ENCODE measurements around the gene ATOH8. TPM values are rescaled to one million over a fixed set of nuclear protein-coding genes. Genes with fewer than 3 reads are reported as not detected.

The ATOH8 gene, protein sequence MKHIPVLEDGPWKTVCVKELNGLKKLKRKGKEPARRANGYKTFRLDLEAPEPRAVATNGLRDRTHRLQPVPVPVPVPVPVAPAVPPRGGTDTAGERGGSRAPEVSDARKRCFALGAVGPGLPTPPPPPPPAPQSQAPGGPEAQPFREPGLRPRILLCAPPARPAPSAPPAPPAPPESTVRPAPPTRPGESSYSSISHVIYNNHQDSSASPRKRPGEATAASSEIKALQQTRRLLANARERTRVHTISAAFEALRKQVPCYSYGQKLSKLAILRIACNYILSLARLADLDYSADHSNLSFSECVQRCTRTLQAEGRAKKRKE
- 10 to 100 TPM in 2 of 4 donors, 1 to 10 TPM in 2; 2.0 to 24.6 (median 7.6) TPM for total RNA-seq

DNA sequence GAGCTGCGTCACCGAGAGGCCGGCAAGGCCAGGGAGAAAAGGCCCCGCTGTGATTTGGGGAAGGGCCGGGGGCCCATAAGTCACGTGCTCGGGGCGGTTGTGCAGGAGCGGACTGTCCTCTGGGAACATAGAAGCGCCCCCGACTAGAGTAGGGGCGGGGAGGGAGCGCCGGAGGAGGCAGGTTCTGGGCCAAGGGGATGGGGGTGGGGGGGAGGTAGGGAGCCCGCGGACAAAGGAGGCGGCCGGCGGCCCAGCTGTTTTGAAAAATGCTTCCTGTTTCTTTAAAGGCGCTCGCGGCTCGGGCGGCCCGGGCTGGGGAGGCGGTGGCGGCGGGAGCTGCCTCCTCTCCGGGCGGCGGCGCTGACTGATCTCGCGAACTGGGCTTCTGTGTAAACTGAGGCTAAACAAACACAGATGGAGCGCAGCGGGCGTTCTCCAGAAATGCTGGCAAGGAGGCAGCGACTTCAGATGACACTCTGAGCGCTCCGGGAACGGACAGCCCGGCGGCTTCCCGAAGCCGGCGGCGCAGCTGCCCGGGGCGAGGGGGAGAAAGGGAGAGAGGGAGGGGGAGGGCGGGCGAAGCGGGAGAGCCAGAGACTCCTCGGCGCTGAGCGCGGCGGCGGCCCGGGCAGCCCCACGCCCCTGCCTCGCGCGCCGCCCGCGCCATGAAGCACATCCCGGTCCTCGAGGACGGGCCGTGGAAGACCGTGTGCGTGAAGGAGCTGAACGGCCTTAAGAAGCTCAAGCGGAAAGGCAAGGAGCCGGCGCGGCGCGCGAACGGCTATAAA lies at the start of gene ATOH8:
TSS of gene ATOH8 (plus strand) at position 467 of the 788 bp plus-strand sequence. CDS start at position 666, 199 bp downstream.
- Histone ChIP-seq H3K27ac (peak within 1 kb of the TSS; percentile 65 to 90 (median 80)), H3K36me3 (no peaks in the 10 kb centered on the region), H3K4me1 (peaks cover 19 to 100% (median 44%) of the 10 kb centered on the region in 3 donors), H3K9me3 (no peaks in the 10 kb centered on the region), H3K27me3 (peaks cover 0 to 81% (median 2%) of the 10 kb centered on the region in 4 donors), H3K4me3 (peak within 1 kb of the TSS; percentile 39 to 92 (median 66))
- peak in 2 of 4 donors; percentile 26 to 46 for TF ChIP-seq POLR2A (IDR thresholded peaks at IDR 0.05)
- TF ChIP-seq, protein P1, sequence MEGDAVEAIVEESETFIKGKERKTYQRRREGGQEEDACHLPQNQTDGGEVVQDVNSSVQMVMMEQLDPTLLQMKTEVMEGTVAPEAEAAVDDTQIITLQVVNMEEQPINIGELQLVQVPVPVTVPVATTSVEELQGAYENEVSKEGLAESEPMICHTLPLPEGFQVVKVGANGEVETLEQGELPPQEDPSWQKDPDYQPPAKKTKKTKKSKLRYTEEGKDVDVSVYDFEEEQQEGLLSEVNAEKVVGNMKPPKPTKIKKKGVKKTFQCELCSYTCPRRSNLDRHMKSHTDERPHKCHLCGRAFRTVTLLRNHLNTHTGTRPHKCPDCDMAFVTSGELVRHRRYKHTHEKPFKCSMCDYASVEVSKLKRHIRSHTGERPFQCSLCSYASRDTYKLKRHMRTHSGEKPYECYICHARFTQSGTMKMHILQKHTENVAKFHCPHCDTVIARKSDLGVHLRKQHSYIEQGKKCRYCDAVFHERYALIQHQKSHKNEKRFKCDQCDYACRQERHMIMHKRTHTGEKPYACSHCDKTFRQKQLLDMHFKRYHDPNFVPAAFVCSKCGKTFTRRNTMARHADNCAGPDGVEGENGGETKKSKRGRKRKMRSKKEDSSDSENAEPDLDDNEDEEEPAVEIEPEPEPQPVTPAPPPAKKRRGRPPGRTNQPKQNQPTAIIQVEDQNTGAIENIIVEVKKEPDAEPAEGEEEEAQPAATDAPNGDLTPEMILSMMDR (IDR thresholded peaks at IDR 0.05), result no peak
- no peak for DNase-seq
- intact Hi-C loops (cut with DNase I), result loop anchor here (10.0 kb wide), 1 partner anchor 51 kb away; no protein-coding TSS in a partner anchor
- 0% methylated on average over 2 to 13 of the region's 81 CpGs for WGBS, 2 donors

DNA sequence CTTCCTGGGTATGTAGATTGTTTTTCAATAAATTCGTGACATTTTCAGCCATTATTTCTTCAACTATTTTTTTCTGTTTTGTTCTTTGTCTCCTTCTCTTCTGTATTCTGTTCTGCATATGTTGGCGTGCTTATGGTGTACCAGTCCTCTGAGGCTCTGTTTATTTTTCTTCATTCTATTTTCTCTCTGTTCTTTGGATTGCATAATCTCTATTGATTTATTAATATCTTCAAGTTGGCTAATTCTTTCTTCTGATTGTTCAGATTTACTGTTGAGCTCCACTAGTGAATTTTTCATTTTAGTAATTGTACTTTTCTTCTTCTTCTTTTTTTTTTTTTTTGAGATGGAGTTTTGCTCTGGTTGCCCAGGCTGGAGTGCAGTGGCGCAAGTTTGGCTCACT lies 49.8 kb upstream of the ATOH8 start:
- Histone ChIP-seq H3K36me3 (no peaks in the 10 kb centered on the region), H3K27me3 (no peaks in the 10 kb centered on the region), H3K9me3 (no peaks in the 10 kb centered on the region), H3K4me3 (no peak overlapping the region), H3K4me1 (peaks cover 4 to 41% (median 20%) of the 10 kb centered on the region in 3 donors), H3K27ac (no peak overlapping the region)
- TF ChIP-seq, protein P1 (IDR thresholded peaks at IDR 0.05), result no peak
- no peak for TF ChIP-seq POLR2A (IDR thresholded peaks at IDR 0.05)
- intact Hi-C loops (cut with DNase I), result no loop called here
- DNase-seq, result no peak
- WGBS, 2 donors, result 77 to 88% methylated on average over 3 of the region's 3 CpGs

DNA sequence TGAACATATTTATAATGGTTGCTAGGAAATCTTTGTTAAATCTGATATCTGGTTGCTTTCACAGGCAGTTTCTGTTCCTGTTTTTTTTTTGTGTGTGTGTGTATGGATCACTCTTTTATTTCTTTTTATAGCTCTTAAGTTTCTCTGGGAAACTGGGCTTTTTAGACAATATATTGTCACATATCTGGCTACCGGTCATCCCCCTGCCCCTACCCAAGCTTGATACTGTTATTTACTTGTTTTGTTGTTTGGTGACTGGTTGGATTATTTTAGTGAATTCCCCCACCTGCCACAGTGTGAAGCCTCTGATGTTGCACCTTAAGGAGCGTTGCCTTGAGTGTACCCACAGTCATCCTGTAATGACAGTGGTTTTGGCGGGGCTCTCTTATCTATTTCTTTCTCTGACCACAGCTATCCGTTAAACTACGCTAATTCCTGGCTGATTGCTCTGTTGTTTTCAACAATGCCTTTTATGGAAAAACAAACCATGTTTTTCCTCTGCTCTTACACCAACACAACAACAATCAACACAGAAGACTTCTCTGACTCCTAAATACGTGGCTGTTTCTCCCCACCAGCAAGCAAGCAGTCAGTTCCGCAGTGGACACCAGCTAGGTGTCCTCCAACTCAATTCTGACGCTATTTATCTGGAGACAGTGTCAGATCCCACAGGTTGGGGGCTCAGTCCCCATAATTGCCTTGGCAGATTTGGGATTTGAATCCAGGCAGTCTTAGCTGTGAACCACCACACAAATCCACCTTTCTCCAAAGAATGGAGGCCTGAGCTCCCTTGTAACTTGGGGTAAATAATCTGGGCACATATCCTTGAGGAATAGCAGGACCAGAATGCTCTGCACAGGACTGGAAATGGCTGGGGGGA lies 48.8 kb upstream of the ATOH8 start:
- Histone ChIP-seq H3K4me3 (no peak overlapping the region), H3K9me3 (no peaks in the 10 kb centered on the region), H3K4me1 (peaks cover 6 to 51% (median 25%) of the 10 kb centered on the region in 3 donors), H3K27ac (peak overlapping the region; percentile 32 to 83 (median 72)), H3K27me3 (no peaks in the 10 kb centered on the region), H3K36me3 (no peaks in the 10 kb centered on the region)
- no peak for TF ChIP-seq POLR2A (IDR thresholded peaks at IDR 0.05)
- TF ChIP-seq, protein P1 (IDR thresholded peaks at IDR 0.05), result no peak
- 73 to 76% methylated on average over 8 of the region's 8 CpGs for WGBS, 2 donors
- intact Hi-C loops (cut with DNase I), result no loop called here
- no peak for DNase-seq

DNA sequence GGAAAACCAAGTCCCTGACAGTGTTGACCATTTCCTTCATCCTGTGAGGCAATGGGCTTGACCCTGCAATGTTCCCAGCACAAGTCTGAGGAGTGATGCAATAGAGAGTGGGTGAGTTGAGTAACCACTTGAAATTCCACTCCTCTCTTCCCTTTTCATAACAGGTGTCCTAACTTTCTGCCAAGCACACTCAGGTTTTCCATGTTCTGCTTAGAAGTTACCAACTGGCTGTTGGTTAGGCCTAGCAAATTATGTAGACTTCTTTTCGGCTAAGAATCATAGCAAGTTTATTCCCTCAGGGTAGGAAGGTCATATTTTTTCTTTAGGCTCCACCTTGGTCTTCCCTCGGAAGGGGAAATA lies 48.1 kb upstream of the ATOH8 start:
- intact Hi-C loops (cut with DNase I), result no loop called here
- no peak for DNase-seq
- Histone ChIP-seq H3K4me1 (peaks cover 12 to 57% (median 27%) of the 10 kb centered on the region in 3 donors), H3K36me3 (no peaks in the 10 kb centered on the region), H3K4me3 (no peak overlapping the region), H3K9me3 (no peaks in the 10 kb centered on the region), H3K27me3 (no peaks in the 10 kb centered on the region), H3K27ac (peak overlapping the region; percentile 42 to 83 (median 72))
- 30 to 41% methylated on average over 2 of the region's 2 CpGs for WGBS, 2 donors
- TF ChIP-seq POLR2A (IDR thresholded peaks at IDR 0.05), result peak in 1 of 4 donors; percentile 11
- TF ChIP-seq, protein P1 (IDR thresholded peaks at IDR 0.05), result no peak

Measured in esophagus squamous epithelium (tissue), 5 donors.